HG03280 (cell line): Measurements from ENCODE around the gene RTP2.

ENCODE experiments used
- ATAC-seq: cut with Tn5 transposase; IDR thresholded peaks from one replicate; pipeline ENCODE4 v1.9.1; 2021; ENCODE audit warnings: mild to moderate bottlenecking, moderate library complexity; ENCODE audit not compliant: unreplicated experiment

The RTP2 gene

GRCh38 chr3:187739094-187739560, 36.8 kb upstream of the RTP2 start:
- no peak for ATAC-seq

- peak; percentile 48 for ATAC-seq
These were observed 36.2 kb upstream of the RTP2 start for GRCh38 chr3:187738331-187739093.

GRCh38 chr3:187738071-187738330, 35.6 kb upstream of the RTP2 start:
- ATAC-seq: no peak

- ATAC-seq: no peak
These were observed 35.2 kb upstream of the RTP2 start for GRCh38 chr3:187737368-187738070.

GRCh38 chr3:187737006-187737367, 34.6 kb upstream of the RTP2 start:
- no peak for ATAC-seq

- no peak for ATAC-seq
These were observed 34.1 kb upstream of the RTP2 start for GRCh38 chr3:187736418-187736871.

GRCh38 chr3:187735837-187736236, 33.5 kb upstream of the RTP2 start:
- no peak for ATAC-seq

- ATAC-seq: no peak
These were observed 33.0 kb upstream of the RTP2 start for GRCh38 chr3:187735383-187735782.

GRCh38 chr3:187734841-187735240, 32.5 kb upstream of the RTP2 start:
- no peak for ATAC-seq

GRCh38 chr3:187733371-187733770, 31.0 kb upstream of the RTP2 start:
- no peak for ATAC-seq

GRCh38 chr3:187729598-187729997, 27.2 kb upstream of the RTP2 start:
- ATAC-seq: no peak

- no peak for ATAC-seq
These were observed 26.7 kb upstream of the RTP2 start for GRCh38 chr3:187728940-187729583.

- ATAC-seq: no peak
These were observed 25.9 kb upstream of the RTP2 start for GRCh38 chr3:187728248-187728647.

GRCh38 chr3:187726564-187726963, 24.2 kb upstream of the RTP2 start:
- no peak for ATAC-seq

GRCh38 chr3:187725653-187726370, 23.5 kb upstream of the RTP2 start:
- no peak for ATAC-seq

GRCh38 chr3:187725224-187725623, 22.9 kb upstream of the RTP2 start:
- ATAC-seq: no peak

- no peak for ATAC-seq
These were observed 19.9 kb upstream of the RTP2 start for GRCh38 chr3:187722206-187722612.

GRCh38 chr3:187721055-187721454, 18.7 kb upstream of the RTP2 start:
- ATAC-seq: no peak

- ATAC-seq: no peak
These were observed 17.9 kb upstream of the RTP2 start for GRCh38 chr3:187720337-187720670.

GRCh38 chr3:187719628-187720336, 17.4 kb upstream of the RTP2 start:
- ATAC-seq: no peak

- no peak for ATAC-seq
These were observed 16.4 kb upstream of the RTP2 start for GRCh38 chr3:187718802-187719201.
